Measurements from ENCODE around the gene NOLC1.

- TF ChIP-seq CTCF (conservative IDR thresholded peaks at IDR 0.05; ENCODE audit: low read depth, low read length) (no peak), EZH2phosphoT487 (IDR thresholded peaks at IDR 0.05; ENCODE audit: borderline replicate concordance, low read length) (no peak), EZH2 (IDR thresholded peaks at IDR 0.05; ENCODE audit: low read length, unreplicated experiment) (no peak)
These were observed 10.5 kb upstream of the NOLC1 start for GRCh38 chr10:102141583-102142107.

All from PC-3 (cell line).